ENCODE results near the gene GPM6B. TPM values are rescaled to one million over a fixed set of nuclear protein-coding genes. Genes with fewer than 3 reads are reported as not detected.

Gene GPM6B
- total RNA-seq, 1 donor, result 0.21 TPM

GRCh38 chrX:13761606-13762414 lies 55.1 kb downstream of the GPM6B start:
- Histone ChIP-seq H3K4me3 (ENCODE audit: low read length) (no peak overlapping the region), H3K9me3 (ENCODE audit: low read depth, low read length) (no peaks in the 10 kb centered on the region), H3K4me1 (ENCODE audit: insufficient read depth, low read length) (peaks cover 58% of the 10 kb centered on the region), H3K27me3 (ENCODE audit: insufficient read depth, low read length) (no peaks in the 10 kb centered on the region)

GRCh38 chrX:13760426-13760825 lies 56.5 kb downstream of the GPM6B start:
- H3K27me3 ChIP-seq (ENCODE audit: insufficient read depth, low read length), result no peaks in the 10 kb centered on the region
- peaks cover 65% of the 10 kb centered on the region for H3K4me1 ChIP-seq (ENCODE audit: insufficient read depth, low read length)
- H3K9me3 ChIP-seq (ENCODE audit: low read depth, low read length), result no peaks in the 10 kb centered on the region
- no peak overlapping the region for H3K4me3 ChIP-seq (ENCODE audit: low read length)

GRCh38 chrX:13759152-13759718 lies 57.7 kb downstream of the GPM6B start:
- H3K27me3 ChIP-seq (ENCODE audit: insufficient read depth, low read length), result no peaks in the 10 kb centered on the region
- H3K9me3 ChIP-seq (ENCODE audit: low read depth, low read length), result no peaks in the 10 kb centered on the region
- H3K4me1 ChIP-seq (ENCODE audit: insufficient read depth, low read length), result peaks cover 64% of the 10 kb centered on the region
- no peak overlapping the region for H3K4me3 ChIP-seq (ENCODE audit: low read length)

GRCh38 chrX:13756381-13756780 lies 60.5 kb downstream of the GPM6B start:
- Histone ChIP-seq H3K9me3 (ENCODE audit: low read depth, low read length) (no peaks in the 10 kb centered on the region), H3K4me1 (ENCODE audit: insufficient read depth, low read length) (peaks cover 58% of the 10 kb centered on the region), H3K4me3 (ENCODE audit: low read length) (no peak overlapping the region), H3K27me3 (ENCODE audit: insufficient read depth, low read length) (no peaks in the 10 kb centered on the region)

GRCh38 chrX:13755254-13755653 lies 61.6 kb downstream of the GPM6B start:
- Histone ChIP-seq H3K27me3 (ENCODE audit: insufficient read depth, low read length) (no peaks in the 10 kb centered on the region), H3K9me3 (ENCODE audit: low read depth, low read length) (no peaks in the 10 kb centered on the region), H3K4me1 (ENCODE audit: insufficient read depth, low read length) (peaks cover 53% of the 10 kb centered on the region), H3K4me3 (ENCODE audit: low read length) (no peak overlapping the region)

GRCh38 chrX:13754765-13755164 lies 62.1 kb downstream of the GPM6B start:
- peaks cover 49% of the 10 kb centered on the region for H3K4me1 ChIP-seq (ENCODE audit: insufficient read depth, low read length)

GRCh38 chrX:13752646-13753045 lies 64.2 kb downstream of the GPM6B start:
- Histone ChIP-seq H3K27me3 (ENCODE audit: insufficient read depth, low read length) (no peaks in the 10 kb centered on the region), H3K4me1 (ENCODE audit: insufficient read depth, low read length) (peaks cover 32% of the 10 kb centered on the region), H3K4me3 (ENCODE audit: low read length) (no peak overlapping the region), H3K9me3 (ENCODE audit: low read depth, low read length) (no peaks in the 10 kb centered on the region)

More at GRCh38 chrX:13754765-13755164, 62.1 kb downstream of the GPM6B start:
- Histone ChIP-seq H3K4me3 (ENCODE audit: low read length) (no peak overlapping the region), H3K9me3 (ENCODE audit: low read depth, low read length) (no peaks in the 10 kb centered on the region), H3K27me3 (ENCODE audit: insufficient read depth, low read length) (no peaks in the 10 kb centered on the region)

- Histone ChIP-seq H3K4me3 (ENCODE audit: low read length) (no peak overlapping the region), H3K27me3 (ENCODE audit: insufficient read depth, low read length) (no peaks in the 10 kb centered on the region), H3K9me3 (ENCODE audit: low read depth, low read length) (no peaks in the 10 kb centered on the region), H3K4me1 (ENCODE audit: insufficient read depth, low read length) (peaks cover 31% of the 10 kb centered on the region)
Measured at GRCh38 chrX:13752141-13752540, 64.8 kb downstream of the GPM6B start.

- Histone ChIP-seq H3K27me3 (ENCODE audit: insufficient read depth, low read length) (no peaks in the 10 kb centered on the region), H3K4me3 (ENCODE audit: low read length) (no peak overlapping the region), H3K4me1 (ENCODE audit: insufficient read depth, low read length) (peaks cover 23% of the 10 kb centered on the region), H3K9me3 (ENCODE audit: low read depth, low read length) (no peaks in the 10 kb centered on the region)
Measured at GRCh38 chrX:13750812-13751211, 66.1 kb downstream of the GPM6B start.

GRCh38 chrX:13750204-13750603 lies 66.7 kb downstream of the GPM6B start:
- no peaks in the 10 kb centered on the region for H3K9me3 ChIP-seq (ENCODE audit: low read depth, low read length)
- no peaks in the 10 kb centered on the region for H3K27me3 ChIP-seq (ENCODE audit: insufficient read depth, low read length)
- H3K4me3 ChIP-seq (ENCODE audit: low read length), result no peak overlapping the region
- peaks cover 18% of the 10 kb centered on the region for H3K4me1 ChIP-seq (ENCODE audit: insufficient read depth, low read length)

GRCh38 chrX:13748486-13748885 lies 68.4 kb downstream of the GPM6B start:
- Histone ChIP-seq H3K4me3 (ENCODE audit: low read length) (no peak overlapping the region), H3K27me3 (ENCODE audit: insufficient read depth, low read length) (no peaks in the 10 kb centered on the region), H3K4me1 (ENCODE audit: insufficient read depth, low read length) (peaks cover 13% of the 10 kb centered on the region), H3K9me3 (ENCODE audit: low read depth, low read length) (no peaks in the 10 kb centered on the region)

GRCh38 chrX:13747836-13748235 lies 69.1 kb downstream of the GPM6B start:
- Histone ChIP-seq H3K4me1 (ENCODE audit: insufficient read depth, low read length) (peaks cover 9% of the 10 kb centered on the region), H3K4me3 (ENCODE audit: low read length) (no peak overlapping the region), H3K9me3 (ENCODE audit: low read depth, low read length) (no peaks in the 10 kb centered on the region), H3K27me3 (ENCODE audit: insufficient read depth, low read length) (no peaks in the 10 kb centered on the region)

GRCh38 chrX:13742397-13743176 lies 74.3 kb downstream of the GPM6B start:
- Histone ChIP-seq H3K4me3 (ENCODE audit: low read length) (no peak overlapping the region), H3K27me3 (ENCODE audit: insufficient read depth, low read length) (no peaks in the 10 kb centered on the region), H3K4me1 (ENCODE audit: insufficient read depth, low read length) (peaks cover 5% of the 10 kb centered on the region), H3K9me3 (ENCODE audit: low read depth, low read length) (no peaks in the 10 kb centered on the region)

- Histone ChIP-seq H3K4me1 (ENCODE audit: insufficient read depth, low read length) (peaks cover 9% of the 10 kb centered on the region), H3K27me3 (ENCODE audit: insufficient read depth, low read length) (no peaks in the 10 kb centered on the region), H3K4me3 (ENCODE audit: low read length) (no peak overlapping the region), H3K9me3 (ENCODE audit: low read depth, low read length) (no peaks in the 10 kb centered on the region)
Measured at GRCh38 chrX:13741695-13742094, 75.2 kb downstream of the GPM6B start.

Measured in mononuclear cell (primary cell).